Heart left ventricle (tissue), 16 donors: Measurements from ENCODE around the gene CFAP99. TPM values are rescaled to one million over a fixed set of nuclear protein-coding genes. Genes with fewer than 3 reads are reported as not detected.

Experiments used
- ATAC-seq, 4 donors: fragments of 200-7000 bp; cut with Tn5 transposase; one replicate each; pipeline ENCODE4 v1.9.1; 2020 to 2022; ENCODE audit warnings: moderate library complexity in 4 of 4, mild to moderate bottlenecking in 3 of 4, moderate number of reproducible peaks in 1 of 4
- DNase-seq, 5 donors: peaks; one replicate each; pipeline ENCODE4 v3.0.0-alpha.2; 2020
- H3K27ac ChIP-seq, 12 donors: fragments of 200-600 bp; sonication (generic) in 4 of 12; one replicate each; pipeline versions ENCODE4 v1.5.0 to v1.8.0; 2016 to 2022; ENCODE audit warnings: mild to moderate bottlenecking in 2 of 12
- H3K27me3 ChIP-seq, 9 donors: fragments of 200-600 bp; sonication (generic) in 2 of 9; one replicate each; pipeline versions ENCODE4 v1.5.1 to v1.8.0; 2016 to 2022; ENCODE audit warnings: mild to moderate bottlenecking in 3 of 9
- H3K36me3 ChIP-seq, 9 donors: fragments of 200-600 bp; sonication (generic) in 2 of 9; one replicate each; pipeline versions ENCODE4 v1.5.0 to v1.8.0; 2018 to 2022; ENCODE audit warnings: mild to moderate bottlenecking in 2 of 9
- H3K4me1 ChIP-seq, 12 donors: fragments of 200-600 bp; sonication (generic) in 4 of 12; one replicate each; pipeline versions ENCODE4 v1.5.0 to v1.8.0; 2016 to 2022; ENCODE audit warnings: mild to moderate bottlenecking in 3 of 12
- H3K4me3 ChIP-seq, 12 donors: fragments of 200-600 bp; sonication (generic) in 4 of 12; one replicate each; pipeline versions ENCODE4 v1.5.0 to v1.8.0; 2017 to 2022; ENCODE audit warnings: mild to moderate bottlenecking in 9 of 12, moderate library complexity in 4 of 12
- H3K9me3 ChIP-seq, 12 donors: fragments of 200-600 bp; sonication (generic) in 4 of 12; one replicate each; pipeline versions ENCODE4 v1.5.0 to v1.8.0; 2016 to 2022; ENCODE audit warnings: mild to moderate bottlenecking in 1 of 12
- CTCF ChIP-seq, 12 donors: fragments of 200-600 bp; sonication (generic) in 4 of 12; IDR thresholded peaks; one replicate each; pipeline versions ENCODE4 v1.5.0 to v1.8.0; 2018 to 2022; ENCODE audit warnings: antibody characterized with exemption in 12 of 12, mild to moderate bottlenecking in 5 of 12
- POLR2A ChIP-seq, 2 donors: fragments of 450-650 bp; IDR thresholded peaks; one replicate each; pipeline ENCODE4 v1.6.1; 2017; ENCODE audit warnings: antibody characterized with exemption in 2 of 2, mild to moderate bottlenecking in 2 of 2, moderate library complexity in 2 of 2
- WGBS, 4 donors: extraction: QIAGEN DNeasy Blood & Tissue Kit in 2 of 4; methylation state at CpG; one replicate each; pipeline versions ENCODE4 v1.1.5 to v1.1.7; 2013 to 2018; 5-methylcytosine and 5-hydroxymethylcytosine counted together
- intact Hi-C, 10 donors: fragments of 100-400 bp; cut with DNase I; formaldehyde crosslinking; loops; one replicate each; pipeline versions ENCODE4 v1.11.1 to v1.14.2; 2022
- long read RNA-seq, 3 donors: library from polyadenylated mRNA; unstranded; transcript quantifications; one replicate each; pipeline ENCODE4 v2.0.0, GENCODE V29; 2020 to 2021
- polyA plus RNA-seq, 2 donors: library from polyadenylated mRNA; stranded (reverse); fragments of 200-250 nt; gene quantifications; one replicate each; pipeline ENCODE4 v1.2.3, GENCODE V29; 2013
- total RNA-seq, 9 donors: library from RNA; depleted of rRNA in 2 of 9; stranded (reverse); fragments of >200 nt in 2 of 9; fragmentation: NEBNext Ultra II Directional in 3 of 9; extraction: Animal tissue kit (Norgen Biotek cat#: 25700) in 3 of 9; gene quantifications; one replicate each; pipeline versions ENCODE4 v1.1.0 to v1.2.4, GENCODE V29; 2016 to 2023
- donor health status: ischemic (EF 13 %, LVEDD 7.1; RV severe dilation, severe dysfunction).
- donor health status: healthy with polysubstance abuse.
- donor health status: DM: no; HTN: yes; CAD: no.
- donor health status: DM: no; HTN: no; CAD: no.
- donor health status: ischemic (EF 25% LVEDD 6.9; RV normal size, moderate dysfunction).
- donor health status: ischemic (EF 25% LVEDD 5.7; RV mildly dilated, moderate dysfunction).
- donor health status: healthy.
- donor health status: DM: yes; HTN: yes; CAD: no.
- donor health status: ischemic (EF 35%, LVEDD 5.7; RV mildly dilated, moderate dysfunction).
- donor health status: nonischemic (EF 11% LVEDD 7.7; RV severe dilation, severe dysfunction).
- donor health status: DM: yes; HTN: yes; CAD: no.
- donor health status: PGD.
- donor health status: ischemic (EF 29% LVEDD 5.4; RV normal size, mild dysfunction).
- donor health status: nonischemic (EF 23%, LVEDD 6.1; RV moderate dilation, normal function).

The CFAP99 gene
- total RNA-seq (not detected), polyA plus RNA-seq (not detected)
- long read RNA-seq, donor 1, result 0 reads
- long read RNA-seq, donor 2, partial matches to known transcripts, result 0 of 1 reads
- long read RNA-seq, donor 2, other reads (novel, unspliced or antisense), result 1 of 1 reads
- long read RNA-seq, donor 3, result 0 reads

- DNase-seq, result peak; percentile 97 to 99 (median 98)
- intact Hi-C loops, result loop anchor here in 8 of 10 donors (5.0 to 10.0 kb wide), 9 partner anchors 118 to 546 kb away; partner anchors contain the start of genes MXD4 (in 4 of the 8), GRK4 (in 3 of the 8), HAUS3 (in 3 of the 8) and NOP14 (in 3 of the 8)
- Histone ChIP-seq H3K4me3 (peak within 1 kb of the TSS; percentile 48 to 84 (median 70)), H3K4me1 (peaks cover 5 to 42% (median 22%) of the 10 kb centered on the region in 12 donors), H3K9me3 (no peaks in the 10 kb centered on the region), H3K27me3 (peaks cover 0 to 41% (median 16%) of the 10 kb centered on the region in 9 donors), H3K36me3 (no peaks in the 10 kb centered on the region), H3K27ac (peak within 1 kb of the TSS in 7 of 12 donors; percentile 15 to 39 (median 24))
- ATAC-seq, result peak; percentile 95 to 98 (median 96)
- TF ChIP-seq CTCF (IDR thresholded peaks at IDR 0.05), result peak in 7 of 12 donors; percentile 6 to 45 (median 23)
- peak in 1 of 2 donors; percentile 3 for TF ChIP-seq POLR2A (IDR thresholded peaks at IDR 0.05)
- 1 to 3% (median 1%) methylated on average over 60 to 94 of the region's 94 CpGs for WGBS, 4 donors
These were observed at the start of gene CFAP99 for GRCh38 chr4:2418650-2419571. Gene CFAP99, plus strand, starts transcription at chr4:2418955.

GRCh38 chr4:2370597-2371320, 48.0 kb upstream of the CFAP99 start:
- Histone ChIP-seq H3K4me3 (no peak overlapping the region), H3K27me3 (no peaks in the 10 kb centered on the region), H3K4me1 (peaks cover 0 to 2% (median 0%) of the 10 kb centered on the region in 12 donors), H3K36me3 (peaks cover 0 to 4% (median 0%) of the 10 kb centered on the region in 9 donors), H3K9me3 (peaks cover 0 to 10% (median 3%) of the 10 kb centered on the region in 12 donors), H3K27ac (no peak overlapping the region)
- intact Hi-C loops, result no loop called here
- ATAC-seq (no peak), DNase-seq (peak in 2 of 5 donors; percentile 19 to 43)
- TF ChIP-seq CTCF (IDR thresholded peaks at IDR 0.05) (no peak), POLR2A (IDR thresholded peaks at IDR 0.05) (no peak)
- WGBS, 4 donors, result 84 to 91% (median 88%) methylated on average over 22 to 26 of the region's 26 CpGs

- intact Hi-C loops, result no loop called here
- H3K4me1 ChIP-seq, result no peaks in the 10 kb centered on the region
- H3K27ac ChIP-seq, result no peak overlapping the region
- DNase-seq, result peak in 1 of 5 donors; percentile 16
- H3K27me3 ChIP-seq, result no peaks in the 10 kb centered on the region
- WGBS, 4 donors, result 78 to 80% (median 78%) methylated on average over 22 to 27 of the region's 27 CpGs
- no peak for ATAC-seq
- H3K9me3 ChIP-seq, result peaks cover 0 to 10% (median 3%) of the 10 kb centered on the region in 12 donors
- TF ChIP-seq POLR2A (IDR thresholded peaks at IDR 0.05) (no peak), CTCF (IDR thresholded peaks at IDR 0.05) (no peak)
- H3K36me3 ChIP-seq, result peaks cover 0 to 4% (median 0%) of the 10 kb centered on the region in 9 donors
- no peak overlapping the region for H3K4me3 ChIP-seq
These were observed 46.8 kb upstream of the CFAP99 start for GRCh38 chr4:2371765-2372487.
